KMS-11 (cell line): ENCODE measurements around the gene TRDN.

Source experiments
- H2AFZ ChIP-seq: fragments of 200-600 bp; sonication (generic); 2 replicates; pipeline ENCODE4 v1.6.1; 2016; ENCODE audit warnings: antibody characterized with exemption, mixed run types, low read depth
- H3K27ac ChIP-seq: fragments of 200-600 bp; sonication (generic); 2 replicates; pipeline ENCODE4 v1.6.1; 2016; ENCODE audit warnings: mild to moderate bottlenecking, mixed run types
- H3K27me3 ChIP-seq: fragments of 200-600 bp; sonication (generic); 2 replicates; pipeline ENCODE4 v1.6.1; 2017; ENCODE audit warnings: mild to moderate bottlenecking, low read depth, mixed run types, moderate library complexity; ENCODE audit not compliant: insufficient read depth
- H3K36me3 ChIP-seq: fragments of 200-600 bp; sonication (generic); 2 replicates; pipeline ENCODE4 v1.6.1; 2017; ENCODE audit warnings: mild to moderate bottlenecking, mixed run types; ENCODE audit not compliant: insufficient read depth
- H3K4me1 ChIP-seq: fragments of 200-600 bp; sonication (generic); 2 replicates; pipeline ENCODE4 v1.6.1; 2016; ENCODE audit warnings: mild to moderate bottlenecking, low read depth, mixed run types; ENCODE audit not compliant: poor library complexity, severe bottlenecking
- H3K4me2 ChIP-seq: fragments of 200-600 bp; sonication (generic); 2 replicates; pipeline ENCODE4 v1.7.0; 2016; ENCODE audit warnings: mild to moderate bottlenecking, mixed run types
- H3K4me3 ChIP-seq: fragments of 200-600 bp; sonication (generic); IDR thresholded peaks from 2 replicates; pipeline ENCODE4 v1.6.1; 2017; ENCODE audit warnings: low read depth, low read length, mixed read lengths; ENCODE audit not compliant: insufficient read depth
- H3K79me2 ChIP-seq: fragments of 200-600 bp; sonication (generic); 2 replicates; pipeline ENCODE4 v1.6.1; 2016; ENCODE audit warnings: low read depth, mixed run types; ENCODE audit not compliant: insufficient read depth
- H3K9ac ChIP-seq: fragments of 200-600 bp; sonication (generic); 2 replicates; pipeline ENCODE4 v1.6.1; 2016; ENCODE audit warnings: mild to moderate bottlenecking, mixed run types
- H4K20me1 ChIP-seq: fragments of 200-600 bp; sonication (generic); 2 replicates; pipeline ENCODE4 v1.6.1; 2016; ENCODE audit warnings: mild to moderate bottlenecking, mixed run types; ENCODE audit not compliant: insufficient read depth
- TF ChIP-seq, protein P1 (sequence below): fragments of 200-600 bp; sonication (generic); conservative IDR thresholded peaks from 2 replicates; pipeline ENCODE4 v1.6.1; 2017; ENCODE audit warnings: low read depth, mild to moderate bottlenecking, antibody characterized with exemption, low read length, moderate library complexity, mixed read lengths

TRDN gene

GRCh38 chr6:123372737-123373136 lies 264.0 kb downstream of the TRDN start:
- no peak overlapping the region for H3K9ac ChIP-seq
- H3K79me2 ChIP-seq = no peaks in the 10 kb centered on the region
- TF ChIP-seq, protein P1, sequence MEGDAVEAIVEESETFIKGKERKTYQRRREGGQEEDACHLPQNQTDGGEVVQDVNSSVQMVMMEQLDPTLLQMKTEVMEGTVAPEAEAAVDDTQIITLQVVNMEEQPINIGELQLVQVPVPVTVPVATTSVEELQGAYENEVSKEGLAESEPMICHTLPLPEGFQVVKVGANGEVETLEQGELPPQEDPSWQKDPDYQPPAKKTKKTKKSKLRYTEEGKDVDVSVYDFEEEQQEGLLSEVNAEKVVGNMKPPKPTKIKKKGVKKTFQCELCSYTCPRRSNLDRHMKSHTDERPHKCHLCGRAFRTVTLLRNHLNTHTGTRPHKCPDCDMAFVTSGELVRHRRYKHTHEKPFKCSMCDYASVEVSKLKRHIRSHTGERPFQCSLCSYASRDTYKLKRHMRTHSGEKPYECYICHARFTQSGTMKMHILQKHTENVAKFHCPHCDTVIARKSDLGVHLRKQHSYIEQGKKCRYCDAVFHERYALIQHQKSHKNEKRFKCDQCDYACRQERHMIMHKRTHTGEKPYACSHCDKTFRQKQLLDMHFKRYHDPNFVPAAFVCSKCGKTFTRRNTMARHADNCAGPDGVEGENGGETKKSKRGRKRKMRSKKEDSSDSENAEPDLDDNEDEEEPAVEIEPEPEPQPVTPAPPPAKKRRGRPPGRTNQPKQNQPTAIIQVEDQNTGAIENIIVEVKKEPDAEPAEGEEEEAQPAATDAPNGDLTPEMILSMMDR = no peak

GRCh38 chr6:123363912-123364311 lies 272.8 kb downstream of the TRDN start:
- Histone ChIP-seq H3K9ac (no peak overlapping the region), H2AFZ (no peak overlapping the region), H3K4me3 (no peak overlapping the region), H3K4me1 (no peaks in the 10 kb centered on the region), H3K4me2 (no peak overlapping the region), H3K36me3 (no peaks in the 10 kb centered on the region), H3K27ac (no peak overlapping the region), H4K20me1 (no peaks in the 10 kb centered on the region), H3K27me3 (no peaks in the 10 kb centered on the region), H3K79me2 (no peaks in the 10 kb centered on the region)
- TF ChIP-seq, protein P1 = no peak

More at GRCh38 chr6:123372737-123373136, 264.0 kb downstream of the TRDN start:
- Histone ChIP-seq H3K4me3 (no peak overlapping the region), H3K4me2 (no peak overlapping the region), H4K20me1 (no peaks in the 10 kb centered on the region), H3K27me3 (no peaks in the 10 kb centered on the region), H3K27ac (no peak overlapping the region), H2AFZ (no peak overlapping the region), H3K4me1 (no peaks in the 10 kb centered on the region), H3K36me3 (no peaks in the 10 kb centered on the region)

- H2AFZ ChIP-seq = no peak overlapping the region
- no peaks in the 10 kb centered on the region for H3K4me1 ChIP-seq
- no peaks in the 10 kb centered on the region for H3K79me2 ChIP-seq
- TF ChIP-seq, protein P1 = no peak
- no peak overlapping the region for H3K9ac ChIP-seq
- no peaks in the 10 kb centered on the region for H3K27me3 ChIP-seq
- H3K27ac ChIP-seq = no peak overlapping the region
- H3K4me3 ChIP-seq = no peak overlapping the region
- H3K36me3 ChIP-seq = no peaks in the 10 kb centered on the region
- H4K20me1 ChIP-seq = no peaks in the 10 kb centered on the region
- no peak overlapping the region for H3K4me2 ChIP-seq
These were observed 276.4 kb downstream of the TRDN start for GRCh38 chr6:123360359-123360758.

DNA sequence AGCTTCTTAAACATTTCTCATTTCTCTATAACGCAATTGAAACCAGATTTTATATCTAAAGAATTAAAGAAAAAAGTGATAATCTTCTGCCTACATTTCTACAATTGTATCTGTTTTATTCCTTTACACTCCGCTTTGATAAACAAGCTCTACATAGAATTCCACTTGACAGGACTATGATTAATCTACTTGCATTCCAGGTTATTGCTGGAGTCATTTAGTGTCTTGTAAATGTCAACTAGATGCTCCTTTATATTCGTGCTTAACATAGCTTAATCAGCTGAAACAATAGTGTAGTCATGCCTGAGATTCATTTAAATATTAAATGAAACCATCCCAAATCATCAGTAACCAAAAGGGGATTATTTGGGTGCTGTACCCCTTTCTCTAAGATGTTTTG lies 284.0 kb downstream of the TRDN start:
- TF ChIP-seq, protein P1 = no peak

More for the DNA sequence above, 284.0 kb downstream of the TRDN start:
- Histone ChIP-seq H3K27me3 (no peaks in the 10 kb centered on the region), H3K79me2 (no peaks in the 10 kb centered on the region), H3K4me3 (no peak overlapping the region), H3K36me3 (no peaks in the 10 kb centered on the region), H3K9ac (no peak overlapping the region), H3K4me1 (no peaks in the 10 kb centered on the region), H3K4me2 (no peak overlapping the region), H3K27ac (no peak overlapping the region), H4K20me1 (no peaks in the 10 kb centered on the region), H2AFZ (no peak overlapping the region)
